ENCODE results near the gene DNMT3A.

- TF ChIP-seq CTCF (IDR thresholded peaks at IDR 0.05; ENCODE audit: extremely low read depth in 1 of 2, insufficient read depth in 1 of 2, low read depth in 1 of 2, low read length in 2 of 2) (no peak), POLR2A (IDR thresholded peaks at IDR 0.05; ENCODE audit: low read depth, low read length) (no peak)
Observed at GRCh38 chr2:25303633-25304236, 38.0 kb downstream of the DNMT3A start.
